ENCODE results near the gene SCD.

The SCD gene

GRCh38 chr10:100362570-100363496, 15.8 kb downstream of the SCD start:
- no peak for TF ChIP-seq FOXM1 (IDR thresholded peaks at IDR 0.05; ENCODE audit: borderline replicate concordance)
- TF ChIP-seq NFRKB (IDR thresholded peaks at IDR 0.05) = no peak
- no peak for TF ChIP-seq BHLHE40 (IDR thresholded peaks at IDR 0.05; ENCODE audit: borderline replicate concordance)
- no peak for TF ChIP-seq HDGF (IDR thresholded peaks at IDR 0.05; ENCODE audit: borderline replicate concordance)
- TF ChIP-seq ELF4 (IDR thresholded peaks at IDR 0.05) = no peak
- no peak for TF ChIP-seq ZNF384 (IDR thresholded peaks at IDR 0.05)
- no peak for TF ChIP-seq FOXA1 (IDR thresholded peaks at IDR 0.05)
- TF ChIP-seq TARDBP (IDR thresholded peaks at IDR 0.05) = no peak
- no peak for TF ChIP-seq ARNT (IDR thresholded peaks at IDR 0.05)
- no peak for TF ChIP-seq CTBP1 (IDR thresholded peaks at IDR 0.05; ENCODE audit: borderline replicate concordance)
- no peak for TF ChIP-seq LEF1 (IDR thresholded peaks at IDR 0.05; ENCODE audit: borderline replicate concordance)
- TF ChIP-seq PKNOX1 (IDR thresholded peaks at IDR 0.05) = no peak
- no peak for TF ChIP-seq SP1 (IDR thresholded peaks at IDR 0.05)
- TF ChIP-seq SUZ12 (IDR thresholded peaks at IDR 0.05) = no peak
- no peak for TF ChIP-seq L3MBTL2 (conservative IDR thresholded peaks at IDR 0.05)
- POLR2A ChIA-PET = interaction anchor here (1.3 kb wide), 1 partner anchor 11 kb away, joined by 6 read pairs; no protein-coding TSS in a partner anchor
- no peak for DNase-seq (ENCODE audit: extremely low spot score)
- CTCF ChIA-PET = no interaction called here

GRCh38 chr10:100364175-100364574, 17.1 kb downstream of the SCD start:
- TF ChIP-seq BHLHE40 (IDR thresholded peaks at IDR 0.05; ENCODE audit: borderline replicate concordance) = no peak
- ChIA-PET POLR2A (interaction anchor here (1.3 to 3.5 kb wide), 2 partner anchors 10 to 18 kb away, joined by 6 to 17 read pairs (median 12); partner anchors contain the start of gene SCD), CTCF (no interaction called here)
- DNase-seq (ENCODE audit: extremely low spot score) = no peak

GRCh38 chr10:100364735-100365391, 17.8 kb downstream of the SCD start:
- peak; percentile 44 for DNase-seq (ENCODE audit: extremely low spot score)
- ChIA-PET CTCF (no interaction called here), POLR2A (interaction anchor here (2.1 to 3.5 kb wide), 2 partner anchors 9 to 19 kb away, joined by 12 to 17 read pairs; partner anchors contain the start of gene SCD)
- TF ChIP-seq L3MBTL2 (conservative IDR thresholded peaks at IDR 0.05) (no peak), ARNT (IDR thresholded peaks at IDR 0.05) (no peak), ZNF384 (IDR thresholded peaks at IDR 0.05) (no peak), FOXA1 (IDR thresholded peaks at IDR 0.05) (no peak), SUZ12 (IDR thresholded peaks at IDR 0.05) (no peak), TARDBP (IDR thresholded peaks at IDR 0.05) (no peak), ELF4 (IDR thresholded peaks at IDR 0.05) (no peak), BHLHE40 (IDR thresholded peaks at IDR 0.05; ENCODE audit: borderline replicate concordance) (no peak), CTBP1 (IDR thresholded peaks at IDR 0.05; ENCODE audit: borderline replicate concordance) (no peak), HDGF (IDR thresholded peaks at IDR 0.05; ENCODE audit: borderline replicate concordance) (no peak)

- ChIA-PET POLR2A (no interaction called here), CTCF (no interaction called here)
- no peak for TF ChIP-seq FOXA1 (IDR thresholded peaks at IDR 0.05)
- no peak for TF ChIP-seq SUZ12 (IDR thresholded peaks at IDR 0.05)
- no peak for TF ChIP-seq PKNOX1 (IDR thresholded peaks at IDR 0.05)
- TF ChIP-seq NFRKB (IDR thresholded peaks at IDR 0.05) = no peak
- no peak for TF ChIP-seq BHLHE40 (IDR thresholded peaks at IDR 0.05; ENCODE audit: borderline replicate concordance)
- TF ChIP-seq SP1 (IDR thresholded peaks at IDR 0.05) = no peak
- no peak for TF ChIP-seq HDGF (IDR thresholded peaks at IDR 0.05; ENCODE audit: borderline replicate concordance)
- no peak for TF ChIP-seq FOXK2 (IDR thresholded peaks at IDR 0.05)
- TF ChIP-seq ELF4 (IDR thresholded peaks at IDR 0.05) = no peak
- TF ChIP-seq ARNT (IDR thresholded peaks at IDR 0.05) = no peak
- no peak for TF ChIP-seq CTBP1 (IDR thresholded peaks at IDR 0.05; ENCODE audit: borderline replicate concordance)
- no peak for TF ChIP-seq TARDBP (IDR thresholded peaks at IDR 0.05)
- no peak for TF ChIP-seq L3MBTL2 (conservative IDR thresholded peaks at IDR 0.05)
- DNase-seq (ENCODE audit: extremely low spot score) = no peak
Observed at GRCh38 chr10:100368721-100369120, 21.7 kb downstream of the SCD start.

- ChIA-PET POLR2A (interaction anchor here (1.0 to 1.7 kb wide), 5 partner anchors 12 to 28 kb away, joined by 4 to 45 read pairs (median 6); partner anchors contain the start of gene SCD), CTCF (interaction anchor here (0.7 to 1.5 kb wide), 5 partner anchors 13 to 63 kb away, joined by 3 to 9 read pairs (median 4); partner anchors contain the start of gene SCD)
- TF ChIP-seq ELF4 (IDR thresholded peaks at IDR 0.05) = no peak
- TF ChIP-seq BHLHE40 (IDR thresholded peaks at IDR 0.05; ENCODE audit: borderline replicate concordance) = no peak
- no peak for TF ChIP-seq SP1 (IDR thresholded peaks at IDR 0.05)
- TF ChIP-seq SUZ12 (IDR thresholded peaks at IDR 0.05) = no peak
- no peak for TF ChIP-seq FOXK2 (IDR thresholded peaks at IDR 0.05)
- no peak for TF ChIP-seq NFRKB (IDR thresholded peaks at IDR 0.05)
- TF ChIP-seq PKNOX1 (IDR thresholded peaks at IDR 0.05) = no peak
- TF ChIP-seq TARDBP (IDR thresholded peaks at IDR 0.05) = no peak
- TF ChIP-seq FOXA1 (IDR thresholded peaks at IDR 0.05) = no peak
- no peak for TF ChIP-seq LEF1 (IDR thresholded peaks at IDR 0.05; ENCODE audit: borderline replicate concordance)
- TF ChIP-seq ZNF384 (IDR thresholded peaks at IDR 0.05) = no peak
- TF ChIP-seq ARNT (IDR thresholded peaks at IDR 0.05) = no peak
- no peak for TF ChIP-seq L3MBTL2 (conservative IDR thresholded peaks at IDR 0.05)
- no peak for TF ChIP-seq FOXM1 (IDR thresholded peaks at IDR 0.05; ENCODE audit: borderline replicate concordance)
- TF ChIP-seq HDGF (IDR thresholded peaks at IDR 0.05; ENCODE audit: borderline replicate concordance) = no peak
- TF ChIP-seq CTBP1 (IDR thresholded peaks at IDR 0.05; ENCODE audit: borderline replicate concordance) = no peak
- DNase-seq (ENCODE audit: extremely low spot score) = peak; percentile 53
Observed at GRCh38 chr10:100370714-100371481, 23.9 kb downstream of the SCD start.
